ENCODE data around the gene CHRNA4. TPM values are rescaled to one million over a fixed set of nuclear protein-coding genes. Genes with fewer than 3 reads are reported as not detected.

The CHRNA4 gene
- total RNA-seq, 1 experiment from 2014 or later = 0.11 TPM

DNA sequence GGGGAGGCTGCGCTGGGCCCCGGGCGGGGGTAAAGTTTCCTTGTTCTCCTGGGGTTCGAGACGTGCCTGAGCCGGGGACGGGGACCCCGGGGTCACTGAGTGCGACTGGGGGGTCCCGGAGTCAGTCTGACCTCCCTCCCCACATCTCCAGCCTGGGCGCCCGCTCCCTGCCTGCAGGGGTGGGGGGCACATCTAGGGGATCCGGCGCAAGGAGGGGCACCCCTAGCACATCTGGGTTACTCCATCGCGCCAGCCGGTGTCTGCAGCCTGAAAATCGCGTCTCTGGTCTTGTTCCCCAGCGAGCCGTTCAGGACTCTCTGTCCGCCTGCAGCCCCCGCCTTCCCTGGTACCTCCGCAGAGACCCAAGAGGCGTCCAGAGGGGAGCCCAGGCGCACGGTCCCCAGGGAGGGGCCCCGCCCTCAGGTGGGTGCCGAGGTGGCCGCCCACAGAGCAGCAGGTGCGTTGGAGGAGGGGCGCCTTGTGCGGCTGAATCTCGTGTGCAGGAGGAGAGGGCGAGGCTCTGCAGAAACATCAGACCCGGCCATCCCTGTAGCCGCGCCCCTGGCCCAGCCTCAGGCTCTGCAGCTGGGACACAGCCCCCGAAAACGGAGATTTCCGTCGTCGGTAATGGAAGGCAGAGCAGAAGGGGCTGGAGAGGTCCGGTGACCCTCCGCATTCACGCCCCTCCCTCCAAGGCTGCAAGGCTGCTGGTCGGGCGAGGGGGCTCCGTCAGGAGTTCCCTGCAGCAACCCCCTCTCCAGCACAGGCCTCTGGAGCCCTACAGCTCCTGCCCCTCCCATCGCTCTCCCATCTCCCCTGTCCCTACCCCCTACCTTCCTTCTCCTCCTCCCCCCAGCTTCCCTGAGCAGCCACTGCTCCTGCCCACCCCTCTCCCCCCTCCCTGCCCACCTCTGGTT lies 628 bp upstream of the CHRNA4 start:
- Histone ChIP-seq H3K4me3 (ENCODE audit: low read depth, low read length) (no peak overlapping the region), H3K4me1 (peaks cover 20% of the 10 kb centered on the region), H3K9me3 (no peaks in the 10 kb centered on the region), H3K36me3 (ENCODE audit: control insufficient read depth, insufficient read depth, low read length) (no peaks in the 10 kb centered on the region), H3K27me3 (replicated peaks; ENCODE audit: control insufficient read depth, insufficient read depth, low read length) (no peaks in the 10 kb centered on the region)
- intact Hi-C loops (cut with micrococcal nuclease; ENCODE audit: unreplicated experiment) = no loop called here
- Mint-ChIP-seq H3K27me3 (ENCODE audit: insufficient read depth, unreplicated experiment) (no peaks in the 10 kb centered on the region), H3K27ac (ENCODE audit: unreplicated experiment) (no peak overlapping the region), H3K4me1 (ENCODE audit: low read depth, unreplicated experiment) (peaks cover 15% of the 10 kb centered on the region), H3K9me3 (ENCODE audit: unreplicated experiment) (no peaks in the 10 kb centered on the region), H3K4me3 (ENCODE audit: unreplicated experiment) (no peak overlapping the region), H3K36me3 (ENCODE audit: insufficient read depth, unreplicated experiment) (peaks cover 4% of the 10 kb centered on the region)
- TF ChIP-seq, protein P1, sequence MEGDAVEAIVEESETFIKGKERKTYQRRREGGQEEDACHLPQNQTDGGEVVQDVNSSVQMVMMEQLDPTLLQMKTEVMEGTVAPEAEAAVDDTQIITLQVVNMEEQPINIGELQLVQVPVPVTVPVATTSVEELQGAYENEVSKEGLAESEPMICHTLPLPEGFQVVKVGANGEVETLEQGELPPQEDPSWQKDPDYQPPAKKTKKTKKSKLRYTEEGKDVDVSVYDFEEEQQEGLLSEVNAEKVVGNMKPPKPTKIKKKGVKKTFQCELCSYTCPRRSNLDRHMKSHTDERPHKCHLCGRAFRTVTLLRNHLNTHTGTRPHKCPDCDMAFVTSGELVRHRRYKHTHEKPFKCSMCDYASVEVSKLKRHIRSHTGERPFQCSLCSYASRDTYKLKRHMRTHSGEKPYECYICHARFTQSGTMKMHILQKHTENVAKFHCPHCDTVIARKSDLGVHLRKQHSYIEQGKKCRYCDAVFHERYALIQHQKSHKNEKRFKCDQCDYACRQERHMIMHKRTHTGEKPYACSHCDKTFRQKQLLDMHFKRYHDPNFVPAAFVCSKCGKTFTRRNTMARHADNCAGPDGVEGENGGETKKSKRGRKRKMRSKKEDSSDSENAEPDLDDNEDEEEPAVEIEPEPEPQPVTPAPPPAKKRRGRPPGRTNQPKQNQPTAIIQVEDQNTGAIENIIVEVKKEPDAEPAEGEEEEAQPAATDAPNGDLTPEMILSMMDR (IDR thresholded peaks at IDR 0.05; ENCODE audit: insufficient read depth in 1 of 2, low read depth in 1 of 2, low read length in 1 of 2, severe bottlenecking in 1 of 2, unreplicated experiment in 1 of 2) = no peak
- POLR2A ChIA-PET = no interaction called here
- DNase-seq = peak in 1 of 2 experiments; percentile 40
- BruUV-seq (replicated peaks) = no TSS peak
- CTCF ChIA-PET = interaction anchor here (0.5 to 1.5 kb wide), 5 partner anchors 9 to 349 kb away, joined by 3 to 4 read pairs (median 3); no protein-coding TSS in a partner anchor

DNA sequence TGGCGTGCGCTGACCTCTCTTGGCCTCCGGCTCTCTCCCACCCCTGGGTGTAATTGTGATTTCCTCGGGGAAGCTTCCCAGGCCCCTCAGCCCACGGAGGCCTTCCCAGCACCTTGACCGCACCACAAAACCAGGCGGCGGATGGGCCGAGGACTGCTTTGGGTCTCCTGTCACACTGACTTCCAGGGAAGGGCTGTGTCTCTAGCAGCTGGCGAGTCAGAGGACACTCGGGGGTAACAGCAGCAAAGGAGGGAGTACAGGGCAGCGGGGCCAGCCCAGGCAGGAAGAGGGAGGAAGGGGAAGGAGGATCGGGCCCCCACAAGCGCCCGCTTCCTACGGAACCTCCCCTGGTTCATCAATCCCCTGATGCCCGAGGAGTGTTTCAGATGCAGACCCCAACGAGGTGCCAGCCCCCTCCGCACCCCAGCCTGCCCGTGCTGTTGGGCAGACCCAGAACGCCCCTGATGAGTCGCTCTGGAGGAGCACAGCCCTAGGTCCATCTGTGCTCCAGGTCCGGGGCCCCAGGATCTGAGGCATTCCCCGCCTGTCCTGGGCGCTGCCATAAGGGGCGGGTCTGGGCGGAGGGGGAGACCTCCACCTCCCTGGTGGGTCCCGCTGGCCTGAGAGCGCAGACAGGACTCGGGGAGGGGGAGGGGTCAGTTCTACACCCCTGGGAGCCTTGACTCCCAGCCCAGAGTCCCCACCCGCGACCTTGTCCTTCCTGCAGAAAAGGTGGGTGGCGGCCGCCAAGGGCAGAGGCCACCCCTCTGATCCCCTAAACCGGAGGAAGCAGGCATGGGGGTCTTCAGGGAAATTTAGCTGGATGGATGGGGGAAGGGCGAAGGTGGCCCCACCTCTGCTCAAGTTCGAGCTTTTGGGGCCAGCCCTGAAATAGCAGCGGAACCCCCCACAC lies 956 bp downstream of the CHRNA4 start:
- peaks cover 6% of the 10 kb centered on the region; the same call in 1 of the 2 replicates for H3K9me3 ChIP-seq
- H3K4me3 ChIP-seq (ENCODE audit: low read depth, low read length) = no peak overlapping the region
- Mint-ChIP-seq H3K9me3 (ENCODE audit: unreplicated experiment) (no peaks in the 10 kb centered on the region), H3K27ac (ENCODE audit: unreplicated experiment) (peak overlapping the region; percentile 29), H3K4me1 (ENCODE audit: low read depth, unreplicated experiment) (peaks cover 15% of the 10 kb centered on the region), H3K27me3 (ENCODE audit: insufficient read depth, unreplicated experiment) (no peaks in the 10 kb centered on the region), H3K4me3 (ENCODE audit: unreplicated experiment) (no peak overlapping the region), H3K36me3 (ENCODE audit: insufficient read depth, unreplicated experiment) (peaks cover 4% of the 10 kb centered on the region)
- no peak for DNase-seq
- ChIA-PET CTCF (interaction anchor here (0.6 kb wide), 1 partner anchor 178 kb away, joined by 5 read pairs; no protein-coding TSS in a partner anchor), POLR2A (no interaction called here)
- BruUV-seq (replicated peaks) = no TSS peak
- no peaks in the 10 kb centered on the region for H3K36me3 ChIP-seq (ENCODE audit: control insufficient read depth, insufficient read depth, low read length)
- H3K4me1 ChIP-seq = peaks cover 20% of the 10 kb centered on the region
- intact Hi-C loops (cut with micrococcal nuclease; ENCODE audit: unreplicated experiment) = no loop called here
- H3K27me3 ChIP-seq (replicated peaks; ENCODE audit: control insufficient read depth, insufficient read depth, low read length) = no peaks in the 10 kb centered on the region
- TF ChIP-seq, protein P1 (IDR thresholded peaks at IDR 0.05; ENCODE audit: insufficient read depth in 1 of 2, low read depth in 1 of 2, low read length in 1 of 2, severe bottlenecking in 1 of 2, unreplicated experiment in 1 of 2) = no peak
